ENCODE data around the gene ZNF205. TPM values are rescaled to one million over a fixed set of nuclear protein-coding genes. Genes with fewer than 3 reads are reported as not detected.

The ZNF205 gene
- total and polyA plus RNA-seq, 2 of the 8 experiments (the other 6 are each of a cell fraction or from before 2014, with no cell fraction given), result 19.1 to 19.9 TPM

GRCh38 chr16:3161235-3162018 is 49.0 kb downstream of the ZNF205 start:
- Histone ChIP-seq H3K27ac (ENCODE audit: low read depth, low read length) (no peak overlapping the region), H3K23ac (ENCODE audit: insufficient read length) (no peak overlapping the region), H3K14ac (ENCODE audit: insufficient read length) (no peak overlapping the region), H2AK5ac (ENCODE audit: low read depth, low read length) (no peak overlapping the region), H3K79me2 (ENCODE audit: control insufficient read depth in 1 of 2, insufficient read depth in 2 of 2, low read length in 2 of 2) (no peaks in the 10 kb centered on the region), H2BK12ac (ENCODE audit: low read depth, low read length) (no peak overlapping the region), H4K91ac (replicated peaks; ENCODE audit: insufficient read length, low read length) (no peak overlapping the region), H2BK15ac (ENCODE audit: low read length) (no peak overlapping the region), H3K56ac (replicated peaks; ENCODE audit: insufficient read length, low read depth, low read length) (no peak overlapping the region), H3K23me2 (ENCODE audit: low read depth, low read length) (peaks cover 13% of the 10 kb centered on the region), H4K8ac (ENCODE audit: extremely low read depth, insufficient read depth, low read length) (no peak overlapping the region), H3K79me1 (ENCODE audit: low read depth, low read length) (no peaks in the 10 kb centered on the region), H2AFZ (ENCODE audit: low read length) (no peak overlapping the region), H3K4me1 (replicated peaks in 1 of 4; ENCODE audit: control insufficient read depth in 3 of 4, insufficient read depth in 4 of 4, low read length in 3 of 4) (peaks cover 0 to 7% (median 4%) of the 10 kb centered on the region in 4 experiments; a peak in 3 of 7 replicates), H2BK120ac (replicated peaks; ENCODE audit: low read depth, low read length) (no peak overlapping the region), H4K20me1 (replicated peaks in 1 of 2; ENCODE audit: control insufficient read depth in 1 of 2, insufficient read depth in 2 of 2, low read length in 2 of 2) (peaks cover 0 to 2% of the 10 kb centered on the region in 2 experiments), H3K36me3 (ENCODE audit: control insufficient read depth in 2 of 4, insufficient read depth in 4 of 4, low read length in 3 of 4) (no peaks in the 10 kb centered on the region), H3K4ac (replicated peaks; ENCODE audit: insufficient read length, low read depth, low read length) (no peak overlapping the region), H3K9me3 (ENCODE audit: insufficient read depth in 2 of 2, low read depth in 1 of 2, low read length in 1 of 2) (peaks cover 8 to 12% of the 10 kb centered on the region in 2 experiments), H2BK20ac (ENCODE audit: low read length) (no peak overlapping the region), H2BK5ac (ENCODE audit: low read depth, low read length) (no peak overlapping the region), H3K18ac (ENCODE audit: extremely low read depth, low read length) (no peak overlapping the region), H3K9ac (replicated peaks in 1 of 4; ENCODE audit: extremely low read depth in 1 of 4, low read depth in 3 of 4, low read length in 3 of 4) (no peak overlapping the region), H4K5ac (ENCODE audit: insufficient read length, low read depth, low read length) (no peak overlapping the region), H3K27me3 (replicated peaks in 1 of 4; ENCODE audit: control insufficient read depth in 3 of 4, extremely low read depth in 1 of 4, insufficient read depth in 3 of 4, low read length in 3 of 4) (peaks cover 0 to 10% (median 7%) of the 10 kb centered on the region in 4 experiments; a peak in 5 of 7 replicates), H3K4me2 (ENCODE audit: insufficient read depth in 1 of 2, low read depth in 2 of 2, low read length in 2 of 2) (no peak overlapping the region), H3K4me3 (ENCODE audit: extremely low read depth in 1 of 4, insufficient read depth in 2 of 4, low read depth in 3 of 4, low read length in 4 of 4) (no peak overlapping the region)
- POLR2A ChIA-PET (ENCODE audit: partially characterized antibody), result interaction anchor here (1.4 to 2.6 kb wide), 4 partner anchors 9 to 64 kb away, joined by 3 to 14 read pairs (median 6); partner anchors contain the start of gene ZSCAN10
- WGBS, 2 experiments (ENCODE audit: extremely low coverage in 1 of 2, insufficient coverage in 1 of 2, insufficient read length in 1 of 2, insufficient replicate concordance in 2 of 2, low coverage in 1 of 2, low lambda C conversion rate in 2 of 2, missing lambda C conversion rate in 1 of 2), result 96% methylated on average over 36 of the region's 36 CpGs; no CpG with 5 or more reads in 1 of the 2 experiments
- no peak for FAIRE-seq
- DNase-seq (ENCODE audit: low read depth in 1 of 2, low spot score in 2 of 2), result no peak
- CTCF ChIA-PET (ENCODE audit: partially characterized antibody), result interaction anchor here (0.6 to 3.1 kb wide), 10 partner anchors 10 to 226 kb away, joined by 3 to 22 read pairs (median 4); no protein-coding TSS in a partner anchor
- TF ChIP-seq GTF2F1 (IDR thresholded peaks at IDR 0.05; ENCODE audit: borderline replicate concordance, low read depth, low read length) (no peak), KDM4A (IDR thresholded peaks at IDR 0.05; ENCODE audit: low read depth, low read length, severe bottlenecking) (no peak), SIRT6 (IDR thresholded peaks at IDR 0.05; ENCODE audit: low read length) (no peak), BACH1 (IDR thresholded peaks at IDR 0.05; ENCODE audit: low read length) (no peak), TAF1 (IDR thresholded peaks at IDR 0.05; ENCODE audit: low read depth, low read length) (no peak), POU5F1 (IDR thresholded peaks at IDR 0.05; ENCODE audit: low read depth, low read length) (no peak), CBX8 (IDR thresholded peaks at IDR 0.05; ENCODE audit: borderline replicate concordance, low read depth, low read length) (no peak), BCL11A (IDR thresholded peaks at IDR 0.05; ENCODE audit: low read depth in 2 of 2, low read length in 2 of 2) (no peak), SIN3A (conservative IDR thresholded peaks at IDR 0.05 in 1 of 2, IDR thresholded peaks at IDR 0.05 in 1 of 2; ENCODE audit: low read depth in 1 of 2, low read length in 2 of 2) (no peak)

Data from H1 (cell line).